Activated T-helper 17 cell treated with anti-CD3 and anti-CD28 coated beads, Interleukin-2, amount 50 U/mL, for 72 hours (primary cell): ENCODE measurements around the gene CTBP2. TPM values are rescaled to one million over a fixed set of nuclear protein-coding genes. Genes with fewer than 3 reads are reported as not detected.

Experiments
- ATAC-seq: fragments of 150-1000 bp; cut with Tn5 transposase; replicated peaks from 2 replicates; pipeline ENCODE4 v1.10.0; 2021; ENCODE audit warnings: mild to moderate bottlenecking, moderate library complexity
- H3K27ac Mint-ChIP-seq: one replicate; pipeline ENCODE4 v1.8.0; 2022; ENCODE audit warnings: mixed read lengths
- H3K27me3 Mint-ChIP-seq: one replicate; pipeline ENCODE4 v1.8.0; 2022; ENCODE audit warnings: mixed read lengths
- H3K36me3 Mint-ChIP-seq: one replicate; pipeline ENCODE4 v1.8.0; 2022; ENCODE audit warnings: low read depth, mild to moderate bottlenecking, mixed read lengths
- H3K4me1 Mint-ChIP-seq: one replicate; pipeline ENCODE4 v1.8.0; 2022; ENCODE audit warnings: mixed read lengths
- H3K4me3 Mint-ChIP-seq: one replicate; pipeline ENCODE4 v1.8.0; 2022; ENCODE audit warnings: mild to moderate bottlenecking, mixed read lengths
- H3K9me3 Mint-ChIP-seq: one replicate; pipeline ENCODE4 v1.8.0; 2022; ENCODE audit warnings: mixed read lengths
- total RNA-seq, 2 donors: library from RNA; stranded (reverse); gene quantifications; one replicate each; pipeline ENCODE4 v1.2.3, GENCODE V29; 2022

CTBP2 gene
- total RNA-seq, 2 donors from 2014 or later, result 0.74 to 1.1 TPM

GRCh38 chr10:125034675-125035074, 125.7 kb downstream of the CTBP2 start:
- no peak overlapping the region for H3K27ac Mint-ChIP-seq
- H3K4me3 Mint-ChIP-seq, result no peak overlapping the region
- no peaks in the 10 kb centered on the region for H3K36me3 Mint-ChIP-seq
- no peaks in the 10 kb centered on the region for H3K9me3 Mint-ChIP-seq
- no peak for ATAC-seq
- peaks cover 13% of the 10 kb centered on the region for H3K27me3 Mint-ChIP-seq
- H3K4me1 Mint-ChIP-seq, result no peaks in the 10 kb centered on the region

- H3K4me1 Mint-ChIP-seq, result no peaks in the 10 kb centered on the region
- peaks cover 18% of the 10 kb centered on the region for H3K27me3 Mint-ChIP-seq
- no peaks in the 10 kb centered on the region for H3K9me3 Mint-ChIP-seq
- no peak overlapping the region for H3K4me3 Mint-ChIP-seq
- no peak for ATAC-seq
- H3K27ac Mint-ChIP-seq, result no peak overlapping the region
- H3K36me3 Mint-ChIP-seq, result no peaks in the 10 kb centered on the region
Measured at GRCh38 chr10:125033146-125033924, 127.0 kb downstream of the CTBP2 start.

DNA sequence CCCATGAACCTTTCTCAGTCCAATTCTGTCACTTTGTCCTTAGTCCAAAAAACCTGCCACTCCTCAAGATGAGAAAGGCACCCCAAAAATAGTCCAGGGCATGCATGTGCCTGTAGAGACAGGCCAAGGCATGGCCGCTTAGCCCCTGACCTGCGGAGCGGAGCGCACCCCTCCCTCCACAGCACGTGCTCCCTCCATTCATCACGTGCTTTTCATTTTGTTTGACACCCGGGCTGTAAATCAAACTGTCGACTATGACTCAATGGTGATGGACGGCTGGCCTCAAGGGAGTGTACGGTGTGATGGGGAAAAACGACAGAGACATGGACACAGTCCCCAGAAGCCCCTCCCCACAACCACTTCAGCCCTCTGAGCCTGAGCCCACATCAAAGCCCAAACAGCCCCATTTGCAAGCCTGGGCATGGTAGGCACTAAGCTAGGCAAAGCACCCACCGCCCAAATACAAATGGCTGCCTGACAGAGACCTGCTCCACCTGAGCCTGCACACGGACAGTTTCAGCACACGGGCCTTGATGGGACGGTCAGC, 127.8 kb downstream of the CTBP2 start:
- H3K27ac Mint-ChIP-seq, result no peak overlapping the region
- no peaks in the 10 kb centered on the region for H3K36me3 Mint-ChIP-seq
- no peaks in the 10 kb centered on the region for H3K9me3 Mint-ChIP-seq
- no peak overlapping the region for H3K4me3 Mint-ChIP-seq
- no peaks in the 10 kb centered on the region for H3K4me1 Mint-ChIP-seq
- peaks cover 21% of the 10 kb centered on the region for H3K27me3 Mint-ChIP-seq
- ATAC-seq, result no peak

DNA sequence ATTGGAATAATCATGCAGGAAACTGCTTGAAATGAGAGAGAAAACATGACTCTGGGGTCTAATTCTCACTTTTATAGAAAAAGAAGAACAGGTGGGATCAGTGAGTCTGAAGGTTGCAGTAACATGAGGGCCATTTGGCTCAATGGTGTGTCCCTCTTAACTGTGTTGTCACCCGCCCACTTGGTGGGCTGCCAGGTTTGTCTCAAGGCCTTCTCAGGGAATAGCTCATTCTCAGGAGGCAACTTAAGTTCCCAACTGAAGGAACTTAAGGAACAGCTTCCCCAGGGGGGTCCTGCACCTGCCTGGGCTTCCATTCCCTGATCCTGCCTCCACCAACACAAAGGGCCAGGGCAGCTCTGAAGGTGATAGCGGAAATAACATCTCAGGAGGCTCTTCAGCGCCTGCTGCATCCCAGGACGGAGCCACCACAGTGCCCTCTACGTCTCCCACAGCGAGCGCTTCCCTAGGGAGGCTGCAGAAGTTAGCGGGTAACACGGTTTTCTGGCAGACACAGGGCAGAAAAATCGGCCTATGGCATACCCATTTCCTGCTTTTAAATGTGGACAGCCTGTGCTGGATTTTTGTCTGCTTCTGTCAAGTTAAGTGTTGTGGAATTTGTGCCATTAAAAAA, 129.7 kb downstream of the CTBP2 start:
- Mint-ChIP-seq H3K9me3 (no peaks in the 10 kb centered on the region), H3K4me1 (no peaks in the 10 kb centered on the region), H3K27ac (no peak overlapping the region), H3K4me3 (no peak overlapping the region), H3K36me3 (no peaks in the 10 kb centered on the region), H3K27me3 (peaks cover 21% of the 10 kb centered on the region)
- ATAC-seq, result no peak

DNA sequence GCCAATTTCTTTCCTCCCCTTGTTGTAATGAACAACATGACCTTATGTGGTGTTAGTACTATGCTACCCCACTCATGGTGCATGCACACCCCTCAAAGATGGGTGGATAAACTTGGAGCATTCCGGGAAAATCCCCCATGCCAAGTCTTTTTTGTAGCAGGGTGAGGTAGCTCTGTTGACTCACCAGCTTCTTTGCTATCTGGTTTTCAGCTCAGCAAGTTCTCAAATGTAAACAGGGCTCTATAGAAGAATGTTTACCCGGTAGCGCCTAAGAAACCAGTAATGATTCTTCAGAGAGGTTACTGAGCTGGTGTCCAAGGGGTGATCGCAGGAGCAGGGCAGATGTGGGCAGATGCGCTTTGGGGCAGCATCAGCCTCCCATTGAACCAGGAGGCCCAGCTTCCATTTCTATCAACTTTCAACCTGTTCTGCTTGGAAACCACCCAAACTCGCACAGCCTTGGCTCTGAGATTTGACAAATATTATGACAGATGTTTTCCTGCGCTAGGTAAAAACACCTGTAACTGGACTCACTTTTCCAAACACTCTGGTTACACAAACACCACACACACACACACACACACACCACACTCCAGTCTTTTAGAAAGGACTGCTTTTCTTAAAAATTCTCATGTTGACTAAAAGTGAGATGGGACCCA, 130.7 kb downstream of the CTBP2 start:
- Mint-ChIP-seq H3K9me3 (no peaks in the 10 kb centered on the region), H3K4me3 (no peak overlapping the region), H3K27me3 (peaks cover 21% of the 10 kb centered on the region), H3K4me1 (no peaks in the 10 kb centered on the region), H3K27ac (no peak overlapping the region), H3K36me3 (no peaks in the 10 kb centered on the region)
- ATAC-seq, result no peak

DNA sequence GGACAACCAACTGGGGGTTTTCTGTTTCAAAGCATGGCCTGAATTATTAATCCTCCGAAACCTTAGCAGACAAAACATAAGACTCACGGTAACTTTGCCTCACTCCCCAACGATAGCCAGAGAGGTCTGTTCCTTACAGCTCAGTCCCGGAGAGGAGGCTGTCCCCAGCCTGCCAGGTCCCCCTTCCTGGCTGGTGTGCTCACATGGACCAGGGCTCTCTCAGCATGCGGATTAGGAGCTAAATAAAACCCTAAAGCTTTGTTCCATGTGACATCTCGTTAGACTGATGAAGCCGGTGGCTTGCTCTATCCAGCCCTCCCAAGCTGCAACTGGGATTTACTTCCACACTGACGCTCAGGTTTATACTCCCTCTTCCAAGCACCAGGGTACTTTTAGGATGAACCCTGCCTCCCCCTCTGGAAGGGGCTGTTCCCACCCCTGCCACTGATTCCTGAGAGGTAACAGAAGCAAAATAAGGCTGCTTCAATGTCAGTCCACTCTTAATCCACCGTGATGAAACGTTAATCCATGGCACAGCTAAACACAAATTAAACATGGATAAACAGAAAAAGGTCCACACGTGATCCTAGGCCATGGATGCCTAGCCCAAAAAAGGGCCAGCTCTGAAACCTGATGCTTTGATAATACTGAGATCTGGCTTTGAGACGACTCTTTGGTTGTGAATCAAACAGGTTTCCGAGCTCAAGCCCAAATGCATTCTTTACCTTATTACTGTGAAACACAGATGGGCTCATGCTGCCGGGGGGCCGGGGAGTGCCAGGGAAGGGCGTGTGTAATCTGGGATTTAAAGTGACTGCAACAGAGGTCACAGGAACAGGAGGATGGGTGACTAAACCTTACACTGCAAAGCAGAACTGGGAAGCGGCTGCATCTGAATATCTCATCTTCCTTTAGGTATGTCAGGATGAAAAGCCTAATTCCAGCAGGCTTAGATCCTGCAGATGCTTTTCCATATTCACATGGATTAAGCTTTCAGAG, 132.2 kb downstream of the CTBP2 start:
- no peak for ATAC-seq
- H3K9me3 Mint-ChIP-seq, result no peaks in the 10 kb centered on the region
- H3K27ac Mint-ChIP-seq, result no peak overlapping the region
- no peaks in the 10 kb centered on the region for H3K36me3 Mint-ChIP-seq
- no peaks in the 10 kb centered on the region for H3K4me1 Mint-ChIP-seq
- peaks cover 23% of the 10 kb centered on the region for H3K27me3 Mint-ChIP-seq
- no peak overlapping the region for H3K4me3 Mint-ChIP-seq

- H3K27ac Mint-ChIP-seq, result no peak overlapping the region
- H3K27me3 Mint-ChIP-seq, result peaks cover 21% of the 10 kb centered on the region
- ATAC-seq, result no peak
- H3K4me1 Mint-ChIP-seq, result no peaks in the 10 kb centered on the region
- no peak overlapping the region for H3K4me3 Mint-ChIP-seq
- H3K36me3 Mint-ChIP-seq, result no peaks in the 10 kb centered on the region
- H3K9me3 Mint-ChIP-seq, result no peaks in the 10 kb centered on the region
Measured at GRCh38 chr10:125026974-125027735, 133.2 kb downstream of the CTBP2 start.

DNA sequence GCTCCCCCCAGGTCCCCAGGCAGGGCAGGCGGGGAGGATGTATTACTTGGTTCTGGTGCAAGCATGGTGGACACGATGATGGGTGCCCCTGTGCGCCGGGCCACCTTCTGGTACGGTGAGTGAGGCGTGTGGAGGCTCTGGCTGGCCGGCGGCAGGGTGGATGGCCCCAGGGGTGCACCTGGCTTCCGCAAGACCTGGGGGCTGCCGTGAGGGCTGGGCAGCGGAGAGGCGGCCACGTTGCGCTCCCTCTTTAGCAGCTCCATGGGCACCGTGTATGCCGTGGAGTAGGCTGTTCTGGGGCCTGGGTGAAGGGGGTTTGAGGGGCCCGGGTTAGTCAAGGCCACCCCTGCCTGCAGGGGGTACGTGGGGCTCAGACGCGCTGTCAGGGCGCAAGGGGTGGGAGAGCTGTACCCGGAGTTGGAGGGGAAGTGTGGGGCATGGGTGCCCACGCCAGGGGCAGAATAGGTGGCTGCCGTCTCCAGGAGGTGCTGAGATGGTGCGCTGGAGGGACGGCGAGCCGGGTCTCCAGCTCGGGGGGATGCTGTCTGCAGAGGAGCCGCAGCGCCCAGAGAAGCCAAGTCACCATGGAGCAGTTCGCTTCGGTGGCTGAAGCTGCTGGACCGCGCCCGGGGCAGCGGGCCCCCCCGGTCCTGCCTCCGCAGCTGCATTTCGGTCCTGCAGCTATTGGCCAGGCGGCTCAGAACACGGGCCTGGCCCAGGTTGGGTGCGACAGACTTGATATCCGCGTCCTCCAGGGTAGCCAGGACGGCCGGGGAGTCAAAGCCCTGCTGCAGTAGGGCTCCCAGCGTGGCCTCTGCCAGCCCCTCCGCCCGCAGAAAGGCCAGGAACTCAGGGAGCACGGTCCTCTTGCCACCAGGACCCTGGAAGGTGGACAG, 134.1 kb downstream of the CTBP2 start:
- Mint-ChIP-seq H3K9me3 (no peaks in the 10 kb centered on the region), H3K4me3 (no peak overlapping the region), H3K27ac (no peak overlapping the region), H3K27me3 (peaks cover 18% of the 10 kb centered on the region), H3K36me3 (no peaks in the 10 kb centered on the region), H3K4me1 (no peaks in the 10 kb centered on the region)
- ATAC-seq, result no peak

DNA sequence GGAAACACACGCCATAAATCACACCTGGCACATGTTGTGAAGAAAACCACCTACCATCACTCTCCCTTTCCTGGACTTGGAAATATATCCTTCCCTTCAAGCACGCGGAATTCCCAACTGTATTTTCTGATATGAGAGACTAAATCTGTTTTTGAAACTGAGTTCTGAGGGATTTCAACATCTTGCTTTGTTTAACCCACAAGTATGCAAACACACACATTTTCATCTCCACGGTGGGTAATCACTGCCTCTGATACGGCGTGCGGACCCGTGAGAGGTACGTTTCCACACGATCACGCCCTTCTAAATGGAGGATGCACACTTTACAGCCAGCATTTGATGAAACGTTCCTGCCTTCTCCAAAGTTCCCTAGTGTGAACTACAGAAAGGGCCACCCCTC, 135.0 kb downstream of the CTBP2 start:
- ATAC-seq, result no peak
- H3K27ac Mint-ChIP-seq, result no peak overlapping the region
- H3K27me3 Mint-ChIP-seq, result peaks cover 18% of the 10 kb centered on the region
- no peaks in the 10 kb centered on the region for H3K4me1 Mint-ChIP-seq
- no peaks in the 10 kb centered on the region for H3K9me3 Mint-ChIP-seq
- H3K4me3 Mint-ChIP-seq, result no peak overlapping the region
- no peaks in the 10 kb centered on the region for H3K36me3 Mint-ChIP-seq

DNA sequence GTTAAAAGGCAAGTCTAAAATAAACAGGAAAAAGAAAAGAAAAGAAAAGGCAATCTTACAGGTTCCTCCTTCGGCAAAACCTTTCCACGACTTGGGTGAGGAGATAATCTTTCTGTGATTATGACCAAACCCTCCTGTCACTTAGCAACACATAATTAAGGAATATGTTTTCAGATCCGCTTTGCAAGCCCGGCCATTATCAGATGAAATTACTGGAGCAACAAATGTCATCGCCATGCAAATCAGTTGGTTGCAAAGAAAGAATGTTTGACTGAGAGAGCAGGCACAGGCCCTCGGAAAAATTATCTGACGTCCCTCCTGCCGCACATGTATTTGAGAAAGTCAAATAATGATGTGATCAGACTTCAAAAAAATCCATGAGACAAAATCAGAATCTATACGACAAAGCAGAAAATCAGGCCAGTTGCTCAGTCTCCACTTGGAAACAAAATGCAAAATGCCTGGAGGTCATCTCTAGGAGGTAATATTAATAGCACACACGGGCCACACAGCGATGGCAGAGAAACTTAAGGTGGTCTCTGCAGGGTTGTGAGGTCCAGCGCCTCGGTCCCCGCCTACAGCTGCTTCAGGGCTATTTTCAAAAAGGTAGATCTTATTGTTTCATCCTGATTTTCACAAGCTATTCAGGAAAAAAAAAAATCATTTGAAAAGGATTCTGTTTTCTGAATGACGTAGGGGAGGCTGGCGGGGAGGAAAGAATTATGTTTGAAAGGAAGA, 135.7 kb downstream of the CTBP2 start:
- no peaks in the 10 kb centered on the region for H3K4me1 Mint-ChIP-seq
- no peaks in the 10 kb centered on the region for H3K9me3 Mint-ChIP-seq
- peaks cover 13% of the 10 kb centered on the region for H3K27me3 Mint-ChIP-seq
- H3K27ac Mint-ChIP-seq, result no peak overlapping the region
- ATAC-seq, result no peak
- no peaks in the 10 kb centered on the region for H3K36me3 Mint-ChIP-seq
- no peak overlapping the region for H3K4me3 Mint-ChIP-seq

- Mint-ChIP-seq H3K36me3 (no peaks in the 10 kb centered on the region), H3K4me1 (no peaks in the 10 kb centered on the region), H3K4me3 (no peak overlapping the region), H3K9me3 (no peaks in the 10 kb centered on the region), H3K27me3 (peaks cover 11% of the 10 kb centered on the region), H3K27ac (no peak overlapping the region)
- ATAC-seq, result no peak
Measured at GRCh38 chr10:125023862-125024496, 136.4 kb downstream of the CTBP2 start.

DNA sequence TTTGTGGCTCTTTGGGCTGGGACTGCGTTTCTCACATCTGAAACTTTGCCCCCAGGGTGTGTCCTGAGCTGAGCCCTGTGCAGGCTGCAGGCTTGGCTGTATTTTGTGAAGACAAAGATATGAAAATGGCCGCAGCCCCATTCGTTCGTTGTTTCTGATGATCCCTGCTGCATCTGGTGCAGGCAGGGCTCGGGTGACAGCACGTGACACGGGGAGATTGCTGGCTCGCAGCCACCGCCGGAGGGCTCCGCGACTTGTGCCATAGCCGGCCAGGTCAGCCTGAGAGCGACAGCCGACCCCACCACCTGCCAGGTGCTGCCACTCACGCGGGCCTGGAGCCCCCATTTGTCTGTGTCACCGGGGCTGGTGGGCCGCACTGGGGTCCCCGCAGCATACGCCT, 137.1 kb downstream of the CTBP2 start:
- Mint-ChIP-seq H3K27ac (no peak overlapping the region), H3K4me1 (no peaks in the 10 kb centered on the region), H3K27me3 (peaks cover 7% of the 10 kb centered on the region), H3K36me3 (no peaks in the 10 kb centered on the region), H3K4me3 (no peak overlapping the region), H3K9me3 (no peaks in the 10 kb centered on the region)
- no peak for ATAC-seq
